ENCODE data around the gene SAE1.

- TF ChIP-seq DPF2 (IDR thresholded peaks at IDR 0.05) (no peak), EP300 (IDR thresholded peaks at IDR 0.05; ENCODE audit: borderline replicate concordance in 1 of 2, control insufficient read depth in 1 of 2, low read depth in 2 of 2, low read length in 2 of 2) (no peak), MAX (IDR thresholded peaks at IDR 0.05; ENCODE audit: low read depth, low read length) (no peak), CTCF (IDR thresholded peaks at IDR 0.05 in 2 of 3, conservative IDR thresholded peaks at IDR 0.05 in 1 of 3; ENCODE audit: control insufficient read depth in 2 of 3, extremely low read depth in 1 of 3, insufficient read depth in 1 of 3, low read depth in 3 of 3, low read length in 3 of 3) (no peak), POLR2A (IDR thresholded peaks at IDR 0.05; ENCODE audit: low read depth, low read length) (no peak)
Observed at GRCh38 chr19:47106821-47107201, 23.8 kb upstream of the SAE1 start.

All from GM12878 (cell line).